Heart left ventricle (tissue), 13 donors: ENCODE measurements around the gene RBM47.

Experiments used
- CTCF ChIP-seq, 12 donors: fragments of 200-600 bp; sonication (generic) in 4 of 12; IDR thresholded peaks; one replicate each; pipeline versions ENCODE4 v1.5.0 to v1.8.0; 2018 to 2022; ENCODE audit warnings: antibody characterized with exemption in 12 of 12, mild to moderate bottlenecking in 5 of 12
- POLR2A ChIP-seq, 2 donors: fragments of 450-650 bp; IDR thresholded peaks; one replicate each; pipeline ENCODE4 v1.6.1; 2017; ENCODE audit warnings: antibody characterized with exemption in 2 of 2, mild to moderate bottlenecking in 2 of 2, moderate library complexity in 2 of 2
- donor health status: ischemic (EF 13 %, LVEDD 7.1; RV severe dilation, severe dysfunction).
- donor health status: DM: no; HTN: yes; CAD: no.
- donor health status: DM: no; HTN: no; CAD: no.
- donor health status: ischemic (EF 25% LVEDD 6.9; RV normal size, moderate dysfunction).
- donor health status: ischemic (EF 25% LVEDD 5.7; RV mildly dilated, moderate dysfunction).
- donor health status: ischemic (EF 35%, LVEDD 5.7; RV mildly dilated, moderate dysfunction).
- donor health status: nonischemic (EF 11% LVEDD 7.7; RV severe dilation, severe dysfunction).
- donor health status: DM: yes; HTN: yes; CAD: no.
- donor health status: PGD.
- donor health status: ischemic (EF 29% LVEDD 5.4; RV normal size, mild dysfunction).
- donor health status: nonischemic (EF 23%, LVEDD 6.1; RV moderate dilation, normal function).

GRCh38 chr4:40617872-40618271 is 11.8 kb downstream of the RBM47 start:
- TF ChIP-seq CTCF (IDR thresholded peaks at IDR 0.05) (no peak), POLR2A (IDR thresholded peaks at IDR 0.05) (no peak)
